HepG2 (cell line): ENCODE data around the gene INTS15. TPM values are rescaled to one million over a fixed set of nuclear protein-coding genes. Genes with fewer than 3 reads are reported as not detected.

ENCODE experiments used
- ATAC-seq: fragments of 200-7000 bp; cut with Tn5 transposase; 3 replicates; pipeline ENCODE4 v1.9.1; 2020; ENCODE audit warnings: mild to moderate bottlenecking, moderate library complexity
- BruUV-seq: library from RNA; stranded (reverse); fragments of 400-500 nt; replicated peaks from 2 replicates; lab custom pipeline; 2021; lab: Mats Ljungman, UMichigan
- CTCF ChIA-PET: fragments of 300-600 bp; formaldehyde crosslinking; extraction: SDS; loops from one replicate; lab custom pipeline; 2021; ENCODE audit warnings: low total read pairs, inconsistent platforms, low intra/inter-chr PET ratio; lab: Yijun Ruan, JAX
- POLR2A ChIA-PET: fragments of 350-600 bp; sonication (Branson Sonifier 250); formaldehyde crosslinking; loops from one replicate; lab custom pipeline; 2020; ENCODE audit warnings: antibody characterized with exemption, inconsistent platforms; lab: Yijun Ruan, JAX
- DNase-seq: peaks from one replicate; pipeline ENCODE4 v3.0.0-alpha.2; 2015; ENCODE audit warnings: low spot score
- FAIRE-seq: peaks from 3 replicates; lab custom pipeline; 2011; peaks lifted over from hg19 to GRCh38; lab: Jason Lieb, UNC
- H2AFZ ChIP-seq: one replicate; pipeline ENCODE4 v1.6.1; 2011; ENCODE audit warnings: low read length, inconsistent platforms
- H3K27ac ChIP-seq: fragments of 300-600 bp; 3 replicates; pipeline ENCODE4 v1.8.0; 2011; ENCODE audit warnings: mixed run types, mild to moderate bottlenecking, mixed read lengths, low read length, inconsistent platforms; ENCODE audit not compliant: insufficient read depth; ENCODE audit errors: extremely low read length
- H3K27me3 ChIP-seq, 2 experiments: fragments of 200-600 bp in 1 of 2; 2 replicates in 1 of 2; 3 replicates in 1 of 2; pipeline versions ENCODE4 v1.6.0 to v1.8.0; 2011; ENCODE audit warnings: low read length in 2 of 2, mild to moderate bottlenecking in 2 of 2, moderate library complexity in 2 of 2, inconsistent platforms in 1 of 2; ENCODE audit not compliant: insufficient read depth in 2 of 2, control insufficient read depth in 1 of 2
- H3K36me3 ChIP-seq, 2 experiments: fragments of 200-600 bp in 1 of 2; replicated peaks in 1 of 2; 2 replicates in 1 of 2; 3 replicates in 1 of 2; pipeline versions ENCODE4 v1.5.1 to v1.8.0; 2011; ENCODE audit warnings: low read length in 2 of 2, inconsistent platforms in 1 of 2; ENCODE audit not compliant: insufficient read depth in 2 of 2, control insufficient read depth in 1 of 2
- H3K4me1 ChIP-seq: 2 replicates; pipeline ENCODE4 v1.5.1; 2012; ENCODE audit warnings: low read length, inconsistent platforms; ENCODE audit not compliant: insufficient read depth
- H3K4me2 ChIP-seq: 2 replicates; pipeline ENCODE4 v1.6.0; 2011; ENCODE audit warnings: low read depth, low read length, inconsistent platforms
- H3K4me3 ChIP-seq, 3 experiments: fragments of 200-600 bp in 1 of 3; sonication (generic), shearing (Covaris generic) in 1 of 3; replicated peaks in 1 of 3; 2 replicates each; pipeline ENCODE4 v1.5.1; 2011 to 2016; ENCODE audit warnings: low read length in 3 of 3, inconsistent platforms in 2 of 3, low read depth in 2 of 3, mild to moderate bottlenecking in 2 of 3, control low read depth in 1 of 3, mixed read lengths in 1 of 3; ENCODE audit not compliant: insufficient read depth in 1 of 3
- H3K79me2 ChIP-seq: one replicate; pipeline ENCODE4 v1.6.1; 2011; ENCODE audit warnings: low read length, inconsistent platforms; ENCODE audit not compliant: insufficient read depth
- H3K9ac ChIP-seq: 2 replicates; pipeline ENCODE4 v1.6.0; 2011; ENCODE audit warnings: mild to moderate bottlenecking, low read depth, low read length, inconsistent platforms; ENCODE audit not compliant: insufficient read depth
- H3K9me3 ChIP-seq: 2 replicates; pipeline ENCODE4 v1.5.1; 2012; ENCODE audit warnings: mild to moderate bottlenecking, low read length
- H4K20me1 ChIP-seq: 2 replicates; pipeline ENCODE4 v1.6.0; 2011; ENCODE audit warnings: inconsistent platforms, mild to moderate bottlenecking, low read length, moderate library complexity; ENCODE audit not compliant: insufficient read depth
- JUND ChIP-seq: sonication (generic); formaldehyde crosslinking; IDR thresholded peaks from 2 replicates; pipeline ENCODE4 v1.8.0; 2022; ENCODE audit warnings: mild to moderate bottlenecking, missing genetic modification reagents
- SP2 ChIP-seq: sonication (generic); formaldehyde crosslinking; IDR thresholded peaks from 2 replicates; pipeline ENCODE4 v1.5.1; 2020; ENCODE audit warnings: mild to moderate bottlenecking, missing genetic modification reagents
- ZBTB4 ChIP-seq: sonication (generic); formaldehyde crosslinking; IDR thresholded peaks from 2 replicates; pipeline ENCODE4 v1.4.0; 2020; ENCODE audit warnings: missing genetic modification reagents, mild to moderate bottlenecking, borderline replicate concordance
- ZNF138 ChIP-seq: sonication (generic); formaldehyde crosslinking; IDR thresholded peaks from 2 replicates; pipeline ENCODE4 v1.5.0; 2020; ENCODE audit warnings: mild to moderate bottlenecking, low read depth, missing genetic modification reagents
- ZNF280B ChIP-seq: sonication (generic); formaldehyde crosslinking; IDR thresholded peaks from 2 replicates; pipeline ENCODE4 v1.5.0; 2020; ENCODE audit warnings: missing genetic modification reagents, mild to moderate bottlenecking, borderline replicate concordance
- ZNF446 ChIP-seq: sonication (generic); formaldehyde crosslinking; IDR thresholded peaks from 2 replicates; pipeline ENCODE4 v1.5.0; 2020; ENCODE audit warnings: mild to moderate bottlenecking, missing genetic modification reagents
- ZNF484 ChIP-seq: sonication (generic); formaldehyde crosslinking; IDR thresholded peaks from 2 replicates; pipeline ENCODE4 v1.5.1; 2020; ENCODE audit warnings: mild to moderate bottlenecking, low read depth, missing genetic modification reagents, borderline replicate concordance
- ZNF674 ChIP-seq: sonication (generic); formaldehyde crosslinking; IDR thresholded peaks from 2 replicates; pipeline ENCODE4 v1.5.0; 2020; ENCODE audit warnings: low read depth, mild to moderate bottlenecking, missing genetic modification reagents
- WGBS: methylation state at CpG from one replicate; pipeline ENCODE4 v1.1.6; 2017; ENCODE audit warnings: low lambda C conversion rate; 5-methylcytosine and 5-hydroxymethylcytosine counted together
- in situ Hi-C: cut with HindIII; loops from 2 replicates; pipeline ENCODE4 v1.10.0; 2017; ENCODE audit warnings: low pct_unique_long_range_greater_than_20kb; ENCODE audit not compliant: extremely low pct_ligation_motif_present
- intact Hi-C: fragments of 100-400 bp; cut with micrococcal nuclease; formaldehyde crosslinking; loops from one replicate; pipeline ENCODE4 v1.10.0; 2022; ENCODE audit not compliant: unreplicated experiment
- polyA plus RNA-seq, 8 experiments: library from polyadenylated mRNA; depleted of rRNA in 3 of 8; stranded (reverse) in 7 of 8; unstranded in 1 of 8; fragments of >200 nt; fragmentation: Illumina TruSeq in 4 of 8; extraction: Trizol in 4 of 8; gene quantifications; 2 replicates each; pipeline versions ENCODE4 v1.2.1 to v1.2.3, GENCODE V29; 2011 to 2016; ENCODE audit warnings: low read depth in 4 of 8, missing spikeins in 1 of 8, mixed read lengths in 1 of 8; ENCODE audit not compliant: insufficient read depth in 1 of 8
- total RNA-seq, 5 experiments: library from RNA; depleted of rRNA; stranded (reverse); fragments of >200 nt; fragmentation: Illumina TruSeq; extraction: Trizol; gene quantifications; 2 replicates each; pipeline ENCODE4 v1.2.3, GENCODE V29; 2016; ENCODE audit warnings: low read depth in 1 of 5
- TF ChIP-seq, protein P1 (sequence below): sonication (generic); formaldehyde crosslinking; conservative IDR thresholded peaks from 2 replicates; pipeline ENCODE4 v1.4.0; 2020; ENCODE audit warnings: mild to moderate bottlenecking, missing genetic modification reagents, moderate library complexity
- TF ChIP-seq, protein P2 (sequence below): sonication (generic); formaldehyde crosslinking; IDR thresholded peaks from 2 replicates; pipeline ENCODE4 v1.4.0; 2020; ENCODE audit warnings: missing genetic modification reagents, mild to moderate bottlenecking, borderline replicate concordance

INTS15 gene
- total and polyA plus RNA-seq, 2 of the 13 experiments (the other 11 are each of a cell fraction or from before 2014, with no cell fraction given) = 16.3 to 25.7 TPM

DNA sequence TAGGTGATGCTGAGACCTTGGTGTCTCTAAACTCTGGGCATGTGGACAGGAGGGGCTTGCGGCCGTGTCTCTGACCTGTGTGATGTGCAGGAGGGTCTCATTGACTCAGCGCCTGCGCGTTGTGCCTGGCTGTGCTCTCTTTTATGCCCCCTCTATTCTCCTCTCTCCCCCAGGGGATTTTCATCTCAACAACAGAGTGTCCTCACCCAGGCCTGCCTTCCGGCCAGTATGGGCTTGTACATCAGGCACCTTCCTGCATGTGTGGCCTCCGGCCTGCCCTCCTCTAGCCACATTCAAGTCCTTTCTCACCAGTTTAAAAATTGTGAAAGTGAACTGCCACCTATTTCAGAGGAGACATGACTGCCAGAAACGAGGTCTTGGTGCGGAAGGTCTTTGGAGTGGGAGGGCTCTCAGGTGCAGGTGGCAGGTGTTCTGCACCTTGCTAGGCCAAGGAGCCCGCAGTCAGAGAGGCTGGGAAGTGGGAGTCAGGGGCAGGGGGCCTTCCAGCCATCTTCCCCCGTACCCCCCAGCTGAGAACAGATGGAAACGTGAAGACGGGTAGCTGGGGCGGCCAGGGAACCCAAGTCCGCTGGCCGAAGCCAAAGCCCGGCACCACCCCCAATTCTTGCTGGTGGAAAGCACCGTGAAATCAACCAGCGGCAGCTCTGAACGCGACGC is 531 bp upstream of the INTS15 start:
- Histone ChIP-seq H3K4me1 (peaks cover 33% of the 10 kb centered on the region), H3K27ac (peak overlapping the region; percentile 71), H3K36me3 (peaks cover 13 to 34% of the 10 kb centered on the region in 2 experiments), H3K9me3 (no peaks in the 10 kb centered on the region), H4K20me1 (no peaks in the 10 kb centered on the region), H3K9ac (peak overlapping the region; percentile 43; the same call in 1 of the 2 replicates), H3K79me2 (peaks cover 11% of the 10 kb centered on the region), H2AFZ (no peak overlapping the region), H3K27me3 (no peaks in the 10 kb centered on the region), H3K4me3 (peak overlapping the region in 2 of 3 experiments; percentile 12 to 97; a peak in 2 of 6 replicates), H3K4me2 (peak overlapping the region; percentile 66)
- WGBS = 91% methylated on average over 8 of the region's 22 CpGs
- no TSS peak for BruUV-seq
- ChIA-PET POLR2A (interaction anchor here (0.8 to 5.1 kb wide), 4 partner anchors 13 to 118 kb away, joined by 3 to 105 read pairs (median 4); partner anchors contain the start of genes ZDHHC4 and ZNF12), CTCF (interaction anchor here (0.7 to 1.4 kb wide), 3 partner anchors 11 to 73 kb away, joined by 3 to 4 read pairs (median 3); no protein-coding TSS in a partner anchor)
- DNase-seq (no peak), ATAC-seq (peak; percentile 2; the same call in 2 of the 3 replicates), FAIRE-seq (no peak)
- in situ Hi-C loops = no loop called here
- intact Hi-C loops = no loop called here
- TF ChIP-seq ZNF138 (CRISPR knock-in tag) (no peak), SP2 (CRISPR knock-in tag) (no peak), ZNF484 (CRISPR knock-in tag) (no peak), ZNF280B (peak; percentile 44; the same call in 1 of the 2 replicates), JUND (no peak), ZNF674 (CRISPR knock-in tag) (0 out of 2 replicates have a peak, but pooled peaks have one; percentile 25), ZNF446 (CRISPR knock-in tag) (no peak), ZBTB4 (CRISPR knock-in tag) (0 out of 2 replicates have a peak, but pooled peaks have one; percentile 8)
- TF ChIP-seq, protein P1, sequence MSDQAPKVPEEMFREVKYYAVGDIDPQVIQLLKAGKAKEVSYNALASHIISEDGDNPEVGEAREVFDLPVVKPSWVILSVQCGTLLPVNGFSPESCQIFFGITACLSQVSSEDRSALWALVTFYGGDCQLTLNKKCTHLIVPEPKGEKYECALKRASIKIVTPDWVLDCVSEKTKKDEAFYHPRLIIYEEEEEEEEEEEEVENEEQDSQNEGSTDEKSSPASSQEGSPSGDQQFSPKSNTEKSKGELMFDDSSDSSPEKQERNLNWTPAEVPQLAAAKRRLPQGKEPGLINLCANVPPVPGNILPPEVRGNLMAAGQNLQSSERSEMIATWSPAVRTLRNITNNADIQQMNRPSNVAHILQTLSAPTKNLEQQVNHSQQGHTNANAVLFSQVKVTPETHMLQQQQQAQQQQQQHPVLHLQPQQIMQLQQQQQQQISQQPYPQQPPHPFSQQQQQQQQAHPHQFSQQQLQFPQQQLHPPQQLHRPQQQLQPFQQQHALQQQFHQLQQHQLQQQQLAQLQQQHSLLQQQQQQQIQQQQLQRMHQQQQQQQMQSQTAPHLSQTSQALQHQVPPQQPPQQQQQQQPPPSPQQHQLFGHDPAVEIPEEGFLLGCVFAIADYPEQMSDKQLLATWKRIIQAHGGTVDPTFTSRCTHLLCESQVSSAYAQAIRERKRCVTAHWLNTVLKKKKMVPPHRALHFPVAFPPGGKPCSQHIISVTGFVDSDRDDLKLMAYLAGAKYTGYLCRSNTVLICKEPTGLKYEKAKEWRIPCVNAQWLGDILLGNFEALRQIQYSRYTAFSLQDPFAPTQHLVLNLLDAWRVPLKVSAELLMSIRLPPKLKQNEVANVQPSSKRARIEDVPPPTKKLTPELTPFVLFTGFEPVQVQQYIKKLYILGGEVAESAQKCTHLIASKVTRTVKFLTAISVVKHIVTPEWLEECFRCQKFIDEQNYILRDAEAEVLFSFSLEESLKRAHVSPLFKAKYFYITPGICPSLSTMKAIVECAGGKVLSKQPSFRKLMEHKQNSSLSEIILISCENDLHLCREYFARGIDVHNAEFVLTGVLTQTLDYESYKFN (CRISPR knock-in tag) = 0 out of 2 replicates have a peak, but pooled peaks have one; percentile 4
- TF ChIP-seq, protein P2, sequence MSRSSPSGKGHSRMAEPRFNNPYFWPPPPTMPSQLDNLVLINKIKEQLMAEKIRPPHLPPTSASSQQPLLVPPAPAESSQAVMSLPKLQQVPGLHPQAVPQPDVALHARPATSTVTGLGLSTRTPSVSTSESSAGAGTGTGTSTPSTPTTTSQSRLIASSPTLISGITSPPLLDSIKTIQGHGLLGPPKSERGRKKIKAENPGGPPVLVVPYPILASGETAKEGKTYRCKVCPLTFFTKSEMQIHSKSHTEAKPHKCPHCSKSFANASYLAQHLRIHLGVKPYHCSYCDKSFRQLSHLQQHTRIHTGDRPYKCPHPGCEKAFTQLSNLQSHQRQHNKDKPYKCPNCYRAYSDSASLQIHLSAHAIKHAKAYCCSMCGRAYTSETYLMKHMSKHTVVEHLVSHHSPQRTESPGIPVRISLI = 0 out of 2 replicates have a peak, but pooled peaks have one; percentile 41
